CD4-positive, alpha-beta T cell (primary cell): ENCODE measurements around the gene TUBA1B. TPM values are rescaled to one million over a fixed set of nuclear protein-coding genes. Genes with fewer than 3 reads are reported as not detected.
A peak's percentile ranks its signal among the peaks of the same experiment; 100 is the strongest.
"Not testable (repeated sequence)": the region's sequence is repeated elsewhere in the genome, so short reads cannot be mapped to it uniquely, and the experiment has no call there.

Experiments
- ATAC-seq: fragments of 200-7000 bp; cut with Tn5 transposase; one replicate; pipeline ENCODE4 v1.10.0; 2022; ENCODE audit warnings: mild to moderate bottlenecking; ENCODE audit not compliant: poor library complexity
- CTCF ChIA-PET: fragments of 350-600 bp; sonication (Branson Sonifier 250); formaldehyde crosslinking; loops from one replicate; lab custom pipeline; 2021; ENCODE audit warnings: antibody characterized with exemption, inconsistent platforms; lab: Charles Lee
- POLR2A ChIA-PET: fragments of 350-600 bp; sonication (Branson Sonifier 250); formaldehyde crosslinking; loops from one replicate; lab custom pipeline; 2021; ENCODE audit warnings: antibody characterized with exemption, inconsistent platforms; lab: Charles Lee
- DNase-seq, 14 experiments: peaks; one replicate each; pipeline ENCODE4 v3.0.0-alpha.2; 2013 to 2020; ENCODE audit warnings: mixed read lengths in 2 of 14
- H3K27ac ChIP-seq, 2 donors: one replicate each; pipeline versions ENCODE4 v1.5.1 to v1.7.0; 2013; ENCODE audit warnings: low read length in 2 of 2, low read depth in 1 of 2, mild to moderate bottlenecking in 1 of 2
- H3K27me3 ChIP-seq, 2 experiments: 1 replicate in 1 of 2; 2 replicates in 1 of 2; pipeline versions ENCODE4 v1.6.1 to v1.7.0; 2013; ENCODE audit warnings: low read length in 2 of 2, control low read depth in 1 of 2, mild to moderate bottlenecking in 1 of 2, moderate library complexity in 1 of 2; ENCODE audit not compliant: insufficient read depth in 2 of 2, control insufficient read depth in 1 of 2
- H3K36me3 ChIP-seq: one replicate; pipeline ENCODE4 v1.6.1; 2013; ENCODE audit warnings: low read length, control low read depth; ENCODE audit not compliant: insufficient read depth
- H3K4me1 ChIP-seq: one replicate; pipeline ENCODE4 v1.6.1; 2013; ENCODE audit warnings: low read length, control low read depth; ENCODE audit not compliant: insufficient read depth
- H3K4me3 ChIP-seq: one replicate; pipeline ENCODE4 v1.5.1; 2013; ENCODE audit warnings: mild to moderate bottlenecking, low read length, moderate library complexity
- H3K9me3 ChIP-seq, 2 experiments: 1 replicate in 1 of 2; 2 replicates in 1 of 2; pipeline versions ENCODE4 v1.6.1 to v1.7.0; 2013; ENCODE audit warnings: low read length in 2 of 2, mild to moderate bottlenecking in 2 of 2, control low read depth in 1 of 2, moderate library complexity in 1 of 2; ENCODE audit not compliant: control insufficient read depth in 1 of 2, insufficient read depth in 1 of 2
- H3K27ac Mint-ChIP-seq: one replicate; pipeline ENCODE4 v1.8.0; 2020; ENCODE audit warnings: mixed read lengths
- H3K27me3 Mint-ChIP-seq: one replicate; pipeline ENCODE4 v1.8.0; 2021; ENCODE audit warnings: mixed read lengths
- H3K36me3 Mint-ChIP-seq: one replicate; pipeline ENCODE4 v1.8.0; 2021; ENCODE audit warnings: low read depth, mixed read lengths
- H3K4me1 Mint-ChIP-seq: one replicate; pipeline ENCODE4 v1.8.0; 2021; ENCODE audit warnings: low read depth, mixed read lengths
- H3K4me3 Mint-ChIP-seq: one replicate; pipeline ENCODE4 v1.8.0; 2020; ENCODE audit warnings: mild to moderate bottlenecking, mixed read lengths
- H3K9me3 Mint-ChIP-seq: one replicate; pipeline ENCODE4 v1.8.0; 2020; ENCODE audit warnings: mixed read lengths
- intact Hi-C, 2 experiments: fragments of 100-400 bp; cut with DNase I in 1 of 2; cut with micrococcal nuclease in 1 of 2; formaldehyde crosslinking; loops; one replicate each; pipeline versions ENCODE4 v1.15.1 to v1.9.0; 2023 to 2025; cut with DNase I, micrococcal nuclease
- total RNA-seq, 174 experiments: library from RNA in 2 of 174; stranded (reverse) in 2 of 174; gene quantifications; one replicate each; pipeline ENCODE4 v1.2.3 and lab custom pipeline; 2021 to 2026
- TF ChIP-seq, protein P1 (sequence below): fragments of 200-600 bp; IDR thresholded peaks from one replicate; pipeline ENCODE4 v1.8.0; 2022; ENCODE audit warnings: antibody characterized with exemption, mild to moderate bottlenecking

Gene TUBA1B
- total RNA-seq, 2 experiments from 2014 or later = 116 to 120 TPM

DNA sequence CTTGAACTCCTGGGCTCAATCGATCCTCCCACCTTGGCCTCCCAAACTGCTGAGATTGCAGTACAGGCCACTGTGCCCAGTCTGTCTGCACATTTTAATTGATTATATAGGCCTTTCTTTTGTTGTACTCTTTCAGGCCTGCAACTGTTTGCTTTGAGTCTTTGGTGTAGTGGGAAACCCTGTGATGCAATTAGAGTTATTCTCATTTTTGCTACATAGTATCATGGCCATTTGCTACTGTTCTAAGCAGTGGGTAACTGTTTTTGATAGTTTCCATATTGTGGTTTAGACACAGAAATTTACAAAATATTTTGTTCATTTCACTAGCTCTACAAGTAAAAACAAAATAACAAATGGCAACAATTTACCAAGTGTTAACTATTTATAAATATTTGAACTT lies 6.3 kb upstream of the TUBA1B start:
- intact Hi-C loops = loop anchor here in 1 of 2 experiments (5.0 kb wide), 1 partner anchor 35 kb away; no protein-coding TSS in a partner anchor
- ATAC-seq (no peak), DNase-seq (no peak)
- TF ChIP-seq, protein P1, sequence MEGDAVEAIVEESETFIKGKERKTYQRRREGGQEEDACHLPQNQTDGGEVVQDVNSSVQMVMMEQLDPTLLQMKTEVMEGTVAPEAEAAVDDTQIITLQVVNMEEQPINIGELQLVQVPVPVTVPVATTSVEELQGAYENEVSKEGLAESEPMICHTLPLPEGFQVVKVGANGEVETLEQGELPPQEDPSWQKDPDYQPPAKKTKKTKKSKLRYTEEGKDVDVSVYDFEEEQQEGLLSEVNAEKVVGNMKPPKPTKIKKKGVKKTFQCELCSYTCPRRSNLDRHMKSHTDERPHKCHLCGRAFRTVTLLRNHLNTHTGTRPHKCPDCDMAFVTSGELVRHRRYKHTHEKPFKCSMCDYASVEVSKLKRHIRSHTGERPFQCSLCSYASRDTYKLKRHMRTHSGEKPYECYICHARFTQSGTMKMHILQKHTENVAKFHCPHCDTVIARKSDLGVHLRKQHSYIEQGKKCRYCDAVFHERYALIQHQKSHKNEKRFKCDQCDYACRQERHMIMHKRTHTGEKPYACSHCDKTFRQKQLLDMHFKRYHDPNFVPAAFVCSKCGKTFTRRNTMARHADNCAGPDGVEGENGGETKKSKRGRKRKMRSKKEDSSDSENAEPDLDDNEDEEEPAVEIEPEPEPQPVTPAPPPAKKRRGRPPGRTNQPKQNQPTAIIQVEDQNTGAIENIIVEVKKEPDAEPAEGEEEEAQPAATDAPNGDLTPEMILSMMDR = no peak
- H3K4me1 ChIP-seq = no peaks in the 10 kb centered on the region
- Mint-ChIP-seq H3K4me1 (peaks cover under 1% of the 10 kb centered on the region), H3K36me3 (no peaks in the 10 kb centered on the region), H3K27me3 (no peaks in the 10 kb centered on the region), H3K9me3 (no peaks in the 10 kb centered on the region), H3K4me3 (no peak overlapping the region), H3K27ac (no peak overlapping the region)
- H3K4me3 ChIP-seq = no peak overlapping the region
- H3K27ac ChIP-seq = no peak overlapping the region
- ChIA-PET POLR2A (interaction anchor here (0.7 kb wide), 1 partner anchor 51 kb away, joined by 3 read pairs; the partner anchor contains the start of gene TUBA1A), CTCF (no interaction called here)
- H3K36me3 ChIP-seq = no peaks in the 10 kb centered on the region
- no peaks in the 10 kb centered on the region for H3K27me3 ChIP-seq
- H3K9me3 ChIP-seq = no peaks in the 10 kb centered on the region

DNA sequence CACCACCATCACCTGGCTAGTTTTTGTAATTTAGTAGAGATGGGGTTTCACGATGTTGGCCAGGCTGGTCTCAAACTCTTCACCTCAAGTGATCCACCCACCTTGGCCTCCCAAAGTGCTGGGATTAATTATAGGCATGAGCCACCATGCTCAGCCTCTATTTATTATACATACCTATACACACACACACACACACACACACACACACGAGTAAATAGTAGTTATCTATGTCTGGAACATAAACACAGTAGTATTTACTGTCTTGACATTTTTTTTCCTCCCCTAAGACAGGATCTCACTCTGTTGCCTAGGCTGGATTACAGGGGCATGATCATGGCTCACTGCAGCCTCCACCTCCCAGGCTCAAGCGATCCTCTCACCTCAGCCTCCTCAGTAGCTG lies 5.8 kb upstream of the TUBA1B start:
- H3K36me3 Mint-ChIP-seq, H3K4me1 ChIP-seq, POLR2A ChIA-PET, H3K27ac ChIP-seq, DNase-seq, H3K4me1 Mint-ChIP-seq, H3K36me3 ChIP-seq, H3K4me3 Mint-ChIP-seq, H3K27me3 ChIP-seq, H3K9me3 Mint-ChIP-seq, CTCF ChIA-PET, H3K4me3 ChIP-seq, H3K27me3 Mint-ChIP-seq, H3K9me3 ChIP-seq, ATAC-seq, H3K27ac Mint-ChIP-seq: not testable (repeated sequence)
- intact Hi-C loops = loop anchor here in 1 of 2 experiments (5.0 kb wide), 1 partner anchor 35 kb away; no protein-coding TSS in a partner anchor

DNA sequence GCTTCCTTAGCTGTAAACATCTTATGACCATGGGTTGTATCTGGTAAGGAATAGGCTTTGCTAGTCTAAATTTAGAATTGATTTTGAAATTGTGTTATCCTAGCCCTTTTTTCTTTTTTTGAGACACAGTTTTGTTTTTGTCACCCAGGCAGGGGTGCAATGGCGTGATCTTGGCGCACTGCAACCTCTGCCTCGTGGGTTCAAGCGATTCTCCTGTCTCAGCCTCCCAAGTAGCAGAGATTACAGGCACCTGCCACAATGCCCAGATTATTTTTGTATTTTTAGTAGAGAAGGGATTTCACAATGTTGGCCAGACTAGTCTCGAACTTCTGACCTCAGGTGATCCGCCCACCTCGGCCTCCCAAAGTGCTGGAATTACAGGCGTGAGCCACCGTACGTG lies 2.4 kb upstream of the TUBA1B start:
- H3K9me3 ChIP-seq = no peaks in the 10 kb centered on the region
- no peak overlapping the region for H3K27ac ChIP-seq
- ATAC-seq (no peak), DNase-seq (no peak)
- Mint-ChIP-seq H3K9me3 (no peaks in the 10 kb centered on the region), H3K36me3 (peaks cover 26% of the 10 kb centered on the region), H3K27me3 (no peaks in the 10 kb centered on the region), H3K4me1 (peaks cover 34% of the 10 kb centered on the region), H3K4me3 (peak overlapping the region; percentile 20), H3K27ac (peak overlapping the region; percentile 30)
- H3K27me3 ChIP-seq = no peaks in the 10 kb centered on the region
- peaks cover 9% of the 10 kb centered on the region for H3K36me3 ChIP-seq
- H3K4me1 ChIP-seq = peaks cover 27% of the 10 kb centered on the region
- TF ChIP-seq, protein P1 = no peak
- ChIA-PET POLR2A (interaction anchor here (4.6 to 4.7 kb wide), 2 partner anchors 25 to 55 kb away, joined by 178 to 374 read pairs; partner anchors contain the start of genes LMBR1L and TUBA1A), CTCF (interaction anchor here (4.4 kb wide), 1 partner anchor 102 kb away, joined by 20 read pairs; no protein-coding TSS in a partner anchor)
- H3K4me3 ChIP-seq = no peak overlapping the region
- intact Hi-C loops = loop anchor here in 1 of 2 experiments (2.0 to 5.0 kb wide), 3 partner anchors 49 to 189 kb away; partner anchors contain the start of genes KMT2D and TROAP
